GM19351 (cell line): ENCODE measurements around the gene CD164.
"Not testable (repeated sequence)": the region's sequence is repeated elsewhere in the genome, so short reads cannot be mapped to it uniquely, and the experiment has no call there.

ENCODE experiments used
- ATAC-seq: cut with Tn5 transposase; IDR thresholded peaks from one replicate; pipeline ENCODE4 v1.9.1; 2021; ENCODE audit warnings: mild to moderate bottlenecking, moderate library complexity; ENCODE audit not compliant: unreplicated experiment

The CD164 gene

GRCh38 chr6:109377717-109378116 lies 4.5 kb downstream of the CD164 start:
- ATAC-seq = no peak

GRCh38 chr6:109374326-109374892 lies 7.9 kb downstream of the CD164 start:
- no peak for ATAC-seq

GRCh38 chr6:109373762-109374161 lies 8.5 kb downstream of the CD164 start:
- ATAC-seq = peak; percentile 95

- peak; percentile 19 for ATAC-seq
Observed at GRCh38 chr6:109373331-109373730, 8.9 kb downstream of the CD164 start.

GRCh38 chr6:109372130-109372529 lies 10.1 kb downstream of the CD164 start:
- no peak for ATAC-seq

- ATAC-seq = no peak
Observed at GRCh38 chr6:109370792-109371191, 11.5 kb downstream of the CD164 start.

- ATAC-seq = no peak
Observed at GRCh38 chr6:109370336-109370735, 11.9 kb downstream of the CD164 start.

- no peak for ATAC-seq
Observed at GRCh38 chr6:109369728-109370127, 12.5 kb downstream of the CD164 start.

GRCh38 chr6:109364382-109365078 lies 17.7 kb downstream of the CD164 start:
- not testable (repeated sequence) for ATAC-seq

GRCh38 chr6:109363753-109364152 lies 18.5 kb downstream of the CD164 start:
- ATAC-seq = no peak

GRCh38 chr6:109362102-109362884 lies 20.0 kb downstream of the CD164 start:
- no peak for ATAC-seq

- ATAC-seq = no peak
Observed at GRCh38 chr6:109360791-109361190, 21.5 kb downstream of the CD164 start.

- ATAC-seq = no peak
Observed at GRCh38 chr6:109360281-109360680, 22.0 kb downstream of the CD164 start.

- ATAC-seq = no peak
Observed at GRCh38 chr6:109359248-109359647, 23.0 kb downstream of the CD164 start.

- ATAC-seq = no peak
Observed at GRCh38 chr6:109358204-109358603, 24.1 kb downstream of the CD164 start.

- no peak for ATAC-seq
Observed at GRCh38 chr6:109356237-109356636, 26.0 kb downstream of the CD164 start.

GRCh38 chr6:109351231-109352130 lies 30.8 kb downstream of the CD164 start:
- no peak for ATAC-seq

GRCh38 chr6:109349419-109349987 lies 32.8 kb downstream of the CD164 start:
- ATAC-seq = no peak

GRCh38 chr6:109348226-109348625 lies 34.0 kb downstream of the CD164 start:
- no peak for ATAC-seq

- no peak for ATAC-seq
Observed at GRCh38 chr6:109347779-109348178, 34.5 kb downstream of the CD164 start.

GRCh38 chr6:109345986-109346385 lies 36.3 kb downstream of the CD164 start:
- no peak for ATAC-seq
